AG04449 (cell line): ENCODE results near the gene COPZ1.

Experiments used
- CTCF ChIA-PET: fragments of 350-600 bp; formaldehyde crosslinking; extraction: SDS; loops from one replicate; lab custom pipeline; 2021; ENCODE audit warnings: antibody characterized with exemption; lab: Yijun Ruan, JAX
- POLR2A ChIA-PET: fragments of 400-600, 350-600 bp; formaldehyde crosslinking; extraction: SDS; loops from one replicate; lab custom pipeline; 2020; ENCODE audit warnings: antibody characterized with exemption, inconsistent platforms; lab: Yijun Ruan, JAX
- DNase-seq: peaks from one replicate; pipeline ENCODE4 v3.0.0-alpha.2; 2010; ENCODE audit warnings: low read depth, low spot score
- H3K4me3 ChIP-seq: 2 replicates; pipeline ENCODE4 v1.5.1; 2011; ENCODE audit warnings: low read depth, mild to moderate bottlenecking, control low read depth, low read length
- TF ChIP-seq, protein P1 (sequence below): IDR thresholded peaks from one replicate; pipeline ENCODE4 v1.5.1; 2011; ENCODE audit warnings: mild to moderate bottlenecking, moderate library complexity, low read length, control low read depth, inconsistent platforms; ENCODE audit not compliant: insufficient read depth; ENCODE audit errors: missing control alignments

COPZ1 gene

DNA sequence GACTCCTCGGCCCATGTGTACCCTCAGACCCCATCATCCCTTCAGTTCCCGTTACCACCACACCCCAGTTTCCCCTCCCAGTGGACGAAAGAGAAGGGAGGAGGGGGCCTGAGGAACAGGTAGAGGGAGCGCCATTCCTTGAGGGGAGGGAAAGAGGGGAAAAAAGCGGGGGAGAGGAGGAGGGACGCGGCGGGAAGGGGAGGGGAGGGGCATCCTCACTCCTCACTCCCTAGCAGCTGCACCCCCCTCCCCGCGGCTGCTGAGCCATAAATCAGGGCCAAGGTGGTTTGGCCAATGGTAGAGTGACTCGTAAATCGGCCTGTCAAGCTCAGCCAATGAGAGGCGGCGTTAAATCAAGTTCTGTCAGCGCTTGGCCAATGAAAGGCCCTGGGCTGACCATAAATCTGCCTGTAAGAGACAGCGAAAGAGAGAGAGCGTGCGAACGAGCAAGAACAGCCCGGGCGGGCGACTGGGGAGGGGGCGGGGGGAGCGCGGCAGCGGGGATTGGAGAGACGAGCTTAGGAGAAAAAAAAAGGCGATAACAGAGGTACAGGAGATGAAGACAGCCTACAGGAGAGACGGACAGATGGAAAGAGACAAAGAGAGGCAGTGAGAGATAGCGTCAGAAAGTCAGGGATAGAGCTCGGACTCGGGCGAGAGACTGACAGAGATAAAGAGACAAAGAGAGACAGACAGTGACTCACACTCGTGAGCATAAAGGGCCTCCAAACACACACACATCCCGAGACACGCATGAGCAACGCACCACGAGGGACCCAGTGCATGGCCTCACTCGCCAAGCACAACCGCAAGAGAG, 34.2 kb downstream of the COPZ1 start:
- DNase-seq: peak; percentile 97
- TF ChIP-seq, protein P1, sequence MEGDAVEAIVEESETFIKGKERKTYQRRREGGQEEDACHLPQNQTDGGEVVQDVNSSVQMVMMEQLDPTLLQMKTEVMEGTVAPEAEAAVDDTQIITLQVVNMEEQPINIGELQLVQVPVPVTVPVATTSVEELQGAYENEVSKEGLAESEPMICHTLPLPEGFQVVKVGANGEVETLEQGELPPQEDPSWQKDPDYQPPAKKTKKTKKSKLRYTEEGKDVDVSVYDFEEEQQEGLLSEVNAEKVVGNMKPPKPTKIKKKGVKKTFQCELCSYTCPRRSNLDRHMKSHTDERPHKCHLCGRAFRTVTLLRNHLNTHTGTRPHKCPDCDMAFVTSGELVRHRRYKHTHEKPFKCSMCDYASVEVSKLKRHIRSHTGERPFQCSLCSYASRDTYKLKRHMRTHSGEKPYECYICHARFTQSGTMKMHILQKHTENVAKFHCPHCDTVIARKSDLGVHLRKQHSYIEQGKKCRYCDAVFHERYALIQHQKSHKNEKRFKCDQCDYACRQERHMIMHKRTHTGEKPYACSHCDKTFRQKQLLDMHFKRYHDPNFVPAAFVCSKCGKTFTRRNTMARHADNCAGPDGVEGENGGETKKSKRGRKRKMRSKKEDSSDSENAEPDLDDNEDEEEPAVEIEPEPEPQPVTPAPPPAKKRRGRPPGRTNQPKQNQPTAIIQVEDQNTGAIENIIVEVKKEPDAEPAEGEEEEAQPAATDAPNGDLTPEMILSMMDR: no peak
- peak overlapping the region; percentile 59 for H3K4me3 ChIP-seq
- ChIA-PET CTCF (interaction anchor here (0.6 to 9.2 kb wide), 20 partner anchors 9 to 615 kb away, joined by 3 to 131 read pairs (median 4); partner anchors contain the start of genes COPZ1 and HOXC10), POLR2A (interaction anchor here (1.0 to 1.8 kb wide), 10 partner anchors 9 to 366 kb away, joined by 4 to 12 read pairs (median 4); partner anchors contain the start of genes CBX5, COPZ1, HNRNPA1 and HOXC8)

DNA sequence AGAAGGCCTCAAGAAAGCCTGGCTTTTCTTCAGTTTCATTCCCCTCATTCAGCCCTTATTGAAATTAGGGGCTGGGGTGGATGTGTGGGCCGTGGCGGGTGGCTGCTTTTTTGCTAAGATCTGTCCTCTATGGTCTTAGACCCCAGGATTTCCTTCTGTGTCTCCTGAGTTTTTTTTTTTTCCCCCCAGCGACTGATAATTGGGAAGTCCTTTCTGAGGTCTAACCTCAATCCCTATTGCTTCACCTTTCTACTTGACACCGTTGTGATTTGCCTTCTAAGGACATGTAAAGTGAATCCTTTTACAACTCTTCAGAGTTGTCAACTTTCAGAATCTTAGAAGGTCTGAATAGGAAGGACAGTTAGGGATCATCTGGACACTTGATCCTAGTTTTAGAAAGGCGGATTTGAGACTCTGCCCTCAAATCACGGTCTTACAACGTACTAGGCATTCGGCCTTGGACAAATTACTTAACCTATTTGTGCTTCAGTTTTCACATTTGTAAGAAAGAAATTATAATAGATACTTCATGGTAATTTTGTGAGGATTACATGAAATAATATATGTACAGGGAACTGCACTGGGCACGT, 34.9 kb downstream of the COPZ1 start:
- no peak for DNase-seq
- peak overlapping the region; percentile 59 for H3K4me3 ChIP-seq
- TF ChIP-seq, protein P1: no peak
- CTCF ChIA-PET: interaction anchor here (0.6 to 9.2 kb wide), 29 partner anchors 8 to 616 kb away, joined by 3 to 131 read pairs (median 4); partner anchors contain the start of genes COPZ1, HOXC10 and NFE2
- POLR2A ChIA-PET: interaction anchor here (1.0 to 1.8 kb wide), 8 partner anchors 9 to 351 kb away, joined by 4 to 12 read pairs (median 4); partner anchors contain the start of genes CBX5, COPZ1, HNRNPA1 and HOXC8

DNA sequence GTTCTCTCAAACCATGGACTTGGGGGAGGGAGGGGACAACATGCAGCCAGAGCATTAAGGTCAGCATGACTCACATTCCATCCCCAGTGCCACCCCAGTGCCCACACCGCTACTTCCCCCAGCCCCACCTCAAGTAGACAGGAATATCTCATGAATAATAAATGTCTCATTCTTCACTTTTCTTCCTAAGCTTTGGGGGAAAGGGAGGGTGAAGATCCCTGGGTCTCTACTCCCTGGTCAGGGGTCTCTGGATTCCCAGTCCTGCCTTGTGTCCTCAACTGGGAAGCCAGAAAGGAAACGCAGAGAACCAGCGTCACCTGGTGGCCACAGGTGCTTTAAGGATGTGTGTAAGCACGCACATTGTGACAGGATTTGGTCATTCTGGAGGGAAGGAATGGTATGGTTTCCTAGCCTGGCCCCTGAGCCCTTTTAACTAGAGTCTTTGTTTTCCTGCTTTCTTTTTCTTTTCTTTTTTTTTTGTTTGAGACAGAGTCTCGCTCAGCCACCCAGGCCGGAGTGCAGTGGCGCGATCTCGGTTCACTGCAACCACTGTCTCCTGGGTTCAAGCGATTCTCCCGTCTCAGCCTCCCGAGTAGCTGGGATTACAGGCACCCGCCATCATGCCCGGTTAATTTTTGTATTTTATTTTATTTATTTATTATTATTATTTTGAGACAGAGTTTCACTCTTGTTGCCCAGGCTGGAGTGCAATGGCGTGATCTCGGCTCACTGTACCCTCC, 36.0 kb downstream of the COPZ1 start:
- ChIA-PET POLR2A (interaction anchor here (1.1 kb wide), 1 partner anchor 25 kb away, joined by 3 read pairs; no protein-coding TSS in a partner anchor), CTCF (interaction anchor here (0.7 to 9.2 kb wide), 31 partner anchors 7 to 373 kb away, joined by 3 to 131 read pairs (median 7); partner anchors contain the start of genes COPZ1 and NFE2)
- TF ChIP-seq, protein P1: peak; percentile 84
- no peak for DNase-seq
- H3K4me3 ChIP-seq: no peak overlapping the region

DNA sequence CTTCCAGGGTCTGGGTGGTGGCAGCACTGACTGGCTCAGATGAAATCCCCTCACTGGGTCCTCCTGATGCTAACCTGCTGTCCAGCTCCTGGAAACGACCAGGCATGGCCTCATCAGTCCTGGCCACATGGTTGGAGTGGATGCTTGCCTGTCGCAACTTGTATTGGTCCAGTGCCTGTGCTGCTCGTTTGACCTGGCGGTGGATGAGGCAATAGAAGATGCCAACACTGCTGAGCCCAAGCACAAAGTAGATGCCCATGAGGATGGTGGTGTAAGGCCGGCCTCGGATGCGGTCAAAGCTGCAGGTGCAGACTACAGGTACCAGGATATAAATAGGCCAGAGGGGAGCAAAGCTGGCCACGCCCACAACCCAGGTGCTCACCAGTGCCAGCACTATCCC, 38.1 kb downstream of the COPZ1 start:
- TF ChIP-seq, protein P1: no peak
- ChIA-PET POLR2A (no interaction called here), CTCF (interaction anchor here (0.8 to 9.2 kb wide), 20 partner anchors 8 to 556 kb away, joined by 3 to 131 read pairs (median 4); partner anchors contain the start of gene HOXC10)
- DNase-seq: no peak
- H3K4me3 ChIP-seq: no peak overlapping the region

DNA sequence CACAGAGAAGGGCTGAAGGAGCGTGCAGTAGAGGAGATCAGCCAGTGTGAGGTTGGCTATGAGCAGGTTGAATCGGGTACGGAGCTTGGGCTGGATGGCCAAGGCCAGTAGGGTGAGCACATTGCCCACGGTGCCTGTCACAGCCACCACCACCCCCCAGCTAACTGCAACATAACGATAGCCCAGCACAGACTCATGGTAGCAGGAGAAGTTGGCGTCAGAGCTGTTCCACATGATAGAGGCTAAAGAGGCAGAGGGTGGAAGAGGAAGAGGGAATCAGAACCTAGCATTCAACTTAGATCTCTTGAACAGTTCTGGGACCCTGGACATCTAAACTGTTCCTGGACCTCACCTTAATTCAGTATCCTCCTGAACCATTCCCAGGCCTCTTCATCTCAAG, 38.7 kb downstream of the COPZ1 start:
- DNase-seq: no peak
- CTCF ChIA-PET: interaction anchor here (0.9 to 9.2 kb wide), 10 partner anchors 13 to 161 kb away, joined by 3 to 131 read pairs (median 26); no protein-coding TSS in a partner anchor
- H3K4me3 ChIP-seq: no peak overlapping the region
- TF ChIP-seq, protein P1: no peak
- POLR2A ChIA-PET: no interaction called here
